ENCODE measurements around the gene PELO.

The PELO gene

GRCh38 chr5:52822437-52822836 lies 34.7 kb downstream of the PELO start:
- no peak overlapping the region for H2AFZ ChIP-seq (ENCODE audit: low read depth, low read length)
- H3K4me3 ChIP-seq (ENCODE audit: low read depth in 1 of 2, low read length in 2 of 2), result no peak overlapping the region
- H3K4me2 ChIP-seq (ENCODE audit: insufficient read depth, low read length), result no peak overlapping the region
- H3K36me3 ChIP-seq (ENCODE audit: insufficient read depth, low read length), result no peaks in the 10 kb centered on the region
- H3K4me1 ChIP-seq (ENCODE audit: insufficient read depth, low read length), result no peaks in the 10 kb centered on the region
- DNase-seq, result no peak
- peaks cover 16% of the 10 kb centered on the region for H3K79me2 ChIP-seq (ENCODE audit: insufficient read depth, low read length)
- no peak overlapping the region for H3K9ac ChIP-seq (ENCODE audit: low read depth, low read length)
- no peaks in the 10 kb centered on the region for H3K27me3 ChIP-seq (ENCODE audit: insufficient read depth, low read length, poor library complexity)
- no peak overlapping the region for H3K27ac ChIP-seq (ENCODE audit: low read length)
- H4K20me1 ChIP-seq (ENCODE audit: insufficient read depth, low read length), result no peaks in the 10 kb centered on the region
- TF ChIP-seq CTCF (IDR thresholded peaks at IDR 0.05; ENCODE audit: borderline replicate concordance, extremely low read depth, low read length, poor library complexity, severe bottlenecking), result no peak
- no peak for TF ChIP-seq EZH2 (IDR thresholded peaks at IDR 0.05; ENCODE audit: borderline replicate concordance, low read depth, low read length, severe bottlenecking)
- peaks cover 2% of the 10 kb centered on the region for H3K9me3 ChIP-seq (ENCODE audit: insufficient read depth, low read length, severe bottlenecking)
- ATAC-seq (ENCODE audit: insufficient read depth, low read depth), result no peak

GRCh38 chr5:52824827-52825226 lies 37.1 kb downstream of the PELO start:
- no peak for ATAC-seq (ENCODE audit: insufficient read depth, low read depth)
- H3K4me1 ChIP-seq (ENCODE audit: insufficient read depth, low read length), result no peaks in the 10 kb centered on the region
- H3K9me3 ChIP-seq (ENCODE audit: insufficient read depth, low read length, severe bottlenecking), result no peaks in the 10 kb centered on the region
- H3K4me2 ChIP-seq (ENCODE audit: insufficient read depth, low read length), result no peak overlapping the region
- H3K27me3 ChIP-seq (ENCODE audit: insufficient read depth, low read length, poor library complexity), result no peaks in the 10 kb centered on the region
- no peaks in the 10 kb centered on the region for H4K20me1 ChIP-seq (ENCODE audit: insufficient read depth, low read length)
- no peak overlapping the region for H2AFZ ChIP-seq (ENCODE audit: low read depth, low read length)
- no peak overlapping the region for H3K4me3 ChIP-seq (ENCODE audit: low read depth in 1 of 2, low read length in 2 of 2)
- no peak for TF ChIP-seq CTCF (IDR thresholded peaks at IDR 0.05; ENCODE audit: borderline replicate concordance, extremely low read depth, low read length, poor library complexity, severe bottlenecking)
- no peak for TF ChIP-seq EZH2 (IDR thresholded peaks at IDR 0.05; ENCODE audit: borderline replicate concordance, low read depth, low read length, severe bottlenecking)
- no peak overlapping the region for H3K27ac ChIP-seq (ENCODE audit: low read length)
- peaks cover 16% of the 10 kb centered on the region; the same call in 1 of the 2 replicates for H3K79me2 ChIP-seq (ENCODE audit: insufficient read depth, low read length)
- no peak for DNase-seq
- no peaks in the 10 kb centered on the region; the same call in 1 of the 2 replicates for H3K36me3 ChIP-seq (ENCODE audit: insufficient read depth, low read length)
- H3K9ac ChIP-seq (ENCODE audit: low read depth, low read length), result no peak overlapping the region

GRCh38 chr5:52825826-52826225 lies 38.1 kb downstream of the PELO start:
- H3K9ac ChIP-seq (ENCODE audit: low read depth, low read length), result no peak overlapping the region
- DNase-seq (no peak), ATAC-seq (ENCODE audit: insufficient read depth, low read depth) (no peak)
- H3K9me3 ChIP-seq (ENCODE audit: insufficient read depth, low read length, severe bottlenecking), result no peaks in the 10 kb centered on the region
- no peaks in the 10 kb centered on the region for H3K4me1 ChIP-seq (ENCODE audit: insufficient read depth, low read length)
- H3K4me3 ChIP-seq (ENCODE audit: low read depth in 1 of 2, low read length in 2 of 2), result no peak overlapping the region
- no peak overlapping the region for H2AFZ ChIP-seq (ENCODE audit: low read depth, low read length)
- no peak overlapping the region for H3K27ac ChIP-seq (ENCODE audit: low read length)
- no peaks in the 10 kb centered on the region for H4K20me1 ChIP-seq (ENCODE audit: insufficient read depth, low read length)
- H3K27me3 ChIP-seq (ENCODE audit: insufficient read depth, low read length, poor library complexity), result no peaks in the 10 kb centered on the region
- peaks cover 11% of the 10 kb centered on the region; the same call in 1 of the 2 replicates for H3K79me2 ChIP-seq (ENCODE audit: insufficient read depth, low read length)
- no peak overlapping the region for H3K4me2 ChIP-seq (ENCODE audit: insufficient read depth, low read length)
- TF ChIP-seq CTCF (IDR thresholded peaks at IDR 0.05; ENCODE audit: borderline replicate concordance, extremely low read depth, low read length, poor library complexity, severe bottlenecking) (no peak), EZH2 (IDR thresholded peaks at IDR 0.05; ENCODE audit: borderline replicate concordance, low read depth, low read length, severe bottlenecking) (no peak)
- no peaks in the 10 kb centered on the region; the same call in 1 of the 2 replicates for H3K36me3 ChIP-seq (ENCODE audit: insufficient read depth, low read length)

GRCh38 chr5:52827815-52828214 lies 40.1 kb downstream of the PELO start:
- Histone ChIP-seq H4K20me1 (ENCODE audit: insufficient read depth, low read length) (no peaks in the 10 kb centered on the region), H3K9me3 (ENCODE audit: insufficient read depth, low read length, severe bottlenecking) (no peaks in the 10 kb centered on the region), H3K79me2 (ENCODE audit: insufficient read depth, low read length) (peaks cover 4% of the 10 kb centered on the region; the same call in 1 of the 2 replicates), H3K27ac (ENCODE audit: low read length) (no peak overlapping the region), H3K4me2 (ENCODE audit: insufficient read depth, low read length) (no peak overlapping the region), H3K4me1 (ENCODE audit: insufficient read depth, low read length) (no peaks in the 10 kb centered on the region), H3K9ac (ENCODE audit: low read depth, low read length) (no peak overlapping the region), H3K4me3 (ENCODE audit: low read depth in 1 of 2, low read length in 2 of 2) (no peak overlapping the region), H3K36me3 (ENCODE audit: insufficient read depth, low read length) (no peaks in the 10 kb centered on the region; the same call in 1 of the 2 replicates), H3K27me3 (ENCODE audit: insufficient read depth, low read length, poor library complexity) (no peaks in the 10 kb centered on the region), H2AFZ (ENCODE audit: low read depth, low read length) (no peak overlapping the region)
- TF ChIP-seq EZH2 (IDR thresholded peaks at IDR 0.05; ENCODE audit: borderline replicate concordance, low read depth, low read length, severe bottlenecking), result no peak
- no peak for TF ChIP-seq CTCF (IDR thresholded peaks at IDR 0.05; ENCODE audit: borderline replicate concordance, extremely low read depth, low read length, poor library complexity, severe bottlenecking)
- no peak for DNase-seq
- ATAC-seq (ENCODE audit: insufficient read depth, low read depth), result no peak
